OCI-LY1 (cell line): Measurements from ENCODE around the gene ZPR1.
A peak's percentile ranks its signal among the peaks of the same experiment; 100 is the strongest.

Source experiments
- H2AFZ ChIP-seq: fragments of 200-600 bp; sonication (generic), shearing (Covaris generic); 2 replicates; pipeline ENCODE4 v1.6.0; 2014; ENCODE audit warnings: antibody characterized with exemption, mild to moderate bottlenecking, low read length
- H3F3A ChIP-seq: fragments of 200-600 bp; sonication (generic), shearing (Covaris generic); 2 replicates; pipeline ENCODE4 v1.6.0; 2014; ENCODE audit warnings: mild to moderate bottlenecking, antibody characterized with exemption, low read length, moderate library complexity; ENCODE audit not compliant: insufficient read depth
- H3K27ac ChIP-seq: fragments of 200-600 bp; sonication (generic); 2 replicates; pipeline ENCODE4 v1.5.1; 2014; ENCODE audit warnings: low read length, mixed run types, mild to moderate bottlenecking, low read depth; ENCODE audit not compliant: poor library complexity, severe bottlenecking
- H3K27me3 ChIP-seq: fragments of 200-600 bp; sonication (generic); 2 replicates; pipeline ENCODE4 v1.6.0; 2014; ENCODE audit warnings: antibody characterized with exemption, mild to moderate bottlenecking, low read length, moderate library complexity; ENCODE audit not compliant: insufficient read depth
- H3K36me3 ChIP-seq: fragments of 200-600 bp; sonication (generic); 2 replicates; pipeline ENCODE4 v1.6.1; 2014; ENCODE audit warnings: mild to moderate bottlenecking, antibody characterized with exemption, low read length, moderate library complexity, mixed read lengths; ENCODE audit not compliant: insufficient read depth
- H3K4me1 ChIP-seq: fragments of 200-600 bp; sonication (generic); 2 replicates; pipeline ENCODE4 v1.5.1; 2014; ENCODE audit warnings: mild to moderate bottlenecking, low read length, moderate library complexity; ENCODE audit not compliant: insufficient read depth, severe bottlenecking
- H3K4me2 ChIP-seq: fragments of 200-600 bp; sonication (generic), shearing (Covaris generic); 2 replicates; pipeline ENCODE4 v1.6.1; 2014; ENCODE audit warnings: low read length
- H3K4me3 ChIP-seq: fragments of 200-600 bp; sonication (generic); 2 replicates; pipeline ENCODE4 v1.5.1; 2014; ENCODE audit warnings: low read length, low read depth, mild to moderate bottlenecking, mixed read lengths; ENCODE audit not compliant: poor library complexity, severe bottlenecking
- H3K79me2 ChIP-seq: fragments of 200-600 bp; shearing (Covaris generic); 2 replicates; pipeline ENCODE4 v1.6.1; 2016; ENCODE audit warnings: mixed run types, low read length, mixed read lengths; ENCODE audit not compliant: insufficient read depth
- H3K9ac ChIP-seq: fragments of 200-600 bp; sonication (generic), shearing (Covaris generic); 2 replicates; pipeline ENCODE4 v1.6.1; 2014; ENCODE audit warnings: mild to moderate bottlenecking, low read length, mixed read lengths
- H3K9me2 ChIP-seq: fragments of 200-600 bp; sonication (generic), shearing (Covaris generic); 2 replicates; pipeline ENCODE4 v1.6.1; 2014; ENCODE audit warnings: low read depth, mild to moderate bottlenecking, low read length, mixed read lengths
- H3K9me3 ChIP-seq: fragments of 200-600 bp; shearing (Covaris generic); 2 replicates; pipeline ENCODE4 v1.6.1; 2014; ENCODE audit warnings: low read length, mixed read lengths
- H4K20me1 ChIP-seq: fragments of 200-600 bp; sonication (generic), shearing (Covaris generic); 2 replicates; pipeline ENCODE4 v1.6.0; 2016; ENCODE audit warnings: mild to moderate bottlenecking, low read length; ENCODE audit not compliant: insufficient read depth
- CTCF ChIP-seq: fragments of 200-600 bp; sonication (generic), shearing (Covaris generic); IDR thresholded peaks from 2 replicates; pipeline ENCODE4 v1.5.1; 2017; ENCODE audit warnings: mild to moderate bottlenecking, antibody characterized with exemption, low read length, moderate library complexity, mixed read lengths
- EZH2 ChIP-seq: fragments of 200-600 bp; sonication (generic), shearing (Covaris generic); IDR thresholded peaks from 2 replicates; pipeline ENCODE4 v1.8.0; 2017; ENCODE audit warnings: borderline replicate concordance, mixed run types, mild to moderate bottlenecking, antibody characterized with exemption, low read length, moderate library complexity, mixed read lengths

Gene ZPR1

GRCh38 chr11:116792144-116792868 lies 4.5 kb upstream of the ZPR1 start:
- no peaks in the 10 kb centered on the region for H3K9me3 ChIP-seq
- no peaks in the 10 kb centered on the region for H4K20me1 ChIP-seq
- no peak overlapping the region; the same call in 1 of the 2 replicates for H3K4me2 ChIP-seq
- H3K27ac ChIP-seq = no peak overlapping the region
- H3K9me2 ChIP-seq = no peaks in the 10 kb centered on the region
- H3K79me2 ChIP-seq = peaks cover 4% of the 10 kb centered on the region; the same call in 1 of the 2 replicates
- no peaks in the 10 kb centered on the region for H3F3A ChIP-seq
- peaks cover 17% of the 10 kb centered on the region for H3K4me1 ChIP-seq
- no peak overlapping the region for H3K4me3 ChIP-seq
- H3K9ac ChIP-seq = no peak overlapping the region
- H2AFZ ChIP-seq = no peak overlapping the region
- H3K36me3 ChIP-seq = no peaks in the 10 kb centered on the region
- TF ChIP-seq EZH2 (no peak), CTCF (no peak)
- no peaks in the 10 kb centered on the region for H3K27me3 ChIP-seq

- H3K27me3 ChIP-seq = no peaks in the 10 kb centered on the region
- TF ChIP-seq EZH2 (no peak), CTCF (no peak)
- no peak within 1 kb of the TSS for H3K27ac ChIP-seq
- H4K20me1 ChIP-seq = no peaks in the 10 kb centered on the region
- H3K9ac ChIP-seq = peak within 1 kb of the TSS; percentile 18; the same call in 1 of the 2 replicates
- H3K9me3 ChIP-seq = no peaks in the 10 kb centered on the region
- peaks cover 9% of the 10 kb centered on the region; the same call in 1 of the 2 replicates for H3K79me2 ChIP-seq
- H3K4me2 ChIP-seq = peak within 1 kb of the TSS; percentile 70
- no peak within 1 kb of the TSS for H2AFZ ChIP-seq
- no peaks in the 10 kb centered on the region for H3F3A ChIP-seq
- peaks cover 23% of the 10 kb centered on the region for H3K4me1 ChIP-seq
- H3K36me3 ChIP-seq = peaks cover under 1% of the 10 kb centered on the region; the same call in 1 of the 2 replicates
- H3K9me2 ChIP-seq = no peaks in the 10 kb centered on the region
- H3K4me3 ChIP-seq = peak within 1 kb of the TSS; percentile 50
Measured at GRCh38 chr11:116791813-116792143, 4.0 kb upstream of the ZPR1 start, which contains the start of gene APOA5. Gene APOA5, minus strand, starts transcription at chr11:116791879. Its CDS starts 19 bp downstream, at chr11:116791860.

- TF ChIP-seq CTCF = peak; percentile 71
- TF ChIP-seq EZH2 = no peak
- H3K9me3 ChIP-seq = no peaks in the 10 kb centered on the region
Measured at GRCh38 chr11:116791002-116791812, 3.4 kb upstream of the ZPR1 start.

More at GRCh38 chr11:116791002-116791812, 3.4 kb upstream of the ZPR1 start:
- no peaks in the 10 kb centered on the region for H3F3A ChIP-seq
- peak overlapping the region; percentile 50 for H3K4me3 ChIP-seq
- H3K9me2 ChIP-seq = no peaks in the 10 kb centered on the region
- H3K27ac ChIP-seq = no peak overlapping the region
- peak overlapping the region; percentile 18; the same call in 1 of the 2 replicates for H3K9ac ChIP-seq
- H3K4me1 ChIP-seq = peaks cover 28% of the 10 kb centered on the region
- H3K27me3 ChIP-seq = no peaks in the 10 kb centered on the region
- H3K4me2 ChIP-seq = peak overlapping the region; percentile 70
- H4K20me1 ChIP-seq = no peaks in the 10 kb centered on the region
- peaks cover 10% of the 10 kb centered on the region; the same call in 1 of the 2 replicates for H3K79me2 ChIP-seq
- no peak overlapping the region for H2AFZ ChIP-seq
- peaks cover 6% of the 10 kb centered on the region; the same call in 1 of the 2 replicates for H3K36me3 ChIP-seq
